ENCODE data around the gene SRSF3.

Gene SRSF3

DNA sequence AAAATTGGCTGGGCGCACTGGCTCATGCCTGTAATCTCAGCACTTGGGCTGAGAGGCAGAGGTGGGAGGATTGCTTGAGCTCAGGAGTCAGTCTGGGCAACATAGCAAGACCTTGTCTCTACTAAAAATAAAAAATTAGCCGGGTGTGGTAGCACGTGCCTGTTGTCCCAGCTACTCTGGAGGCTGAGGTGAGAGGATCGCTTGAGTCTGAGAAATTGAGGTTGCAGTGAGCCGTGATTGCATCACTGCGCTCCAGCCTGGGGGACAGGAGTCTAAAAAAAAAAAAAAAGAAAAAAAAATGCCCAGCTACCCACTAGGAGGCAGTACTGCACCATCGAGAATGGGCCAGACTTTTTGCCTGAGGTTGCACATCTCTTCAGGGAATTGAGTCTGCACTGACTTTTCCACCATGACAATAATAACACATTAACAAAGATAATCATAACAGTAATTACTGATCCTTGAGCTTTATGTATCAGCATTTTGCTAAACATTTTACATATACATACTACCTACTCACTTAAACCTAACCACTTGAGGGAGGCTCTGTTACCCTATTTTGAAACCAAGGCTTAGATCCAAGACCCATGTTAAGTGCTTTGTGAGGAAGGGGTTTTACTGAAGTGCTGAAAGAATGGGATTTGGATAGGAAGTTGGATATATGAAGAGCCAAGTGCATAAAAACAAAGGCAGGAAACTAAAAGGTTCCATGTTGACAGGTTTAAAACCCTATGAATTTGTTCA, 21.0 kb downstream of the SRSF3 start:
- DNase-seq (ENCODE audit: low read depth) = no peak
- H3K4me3 ChIP-seq (ENCODE audit: low read depth, low read length) = no peak overlapping the region

DNA sequence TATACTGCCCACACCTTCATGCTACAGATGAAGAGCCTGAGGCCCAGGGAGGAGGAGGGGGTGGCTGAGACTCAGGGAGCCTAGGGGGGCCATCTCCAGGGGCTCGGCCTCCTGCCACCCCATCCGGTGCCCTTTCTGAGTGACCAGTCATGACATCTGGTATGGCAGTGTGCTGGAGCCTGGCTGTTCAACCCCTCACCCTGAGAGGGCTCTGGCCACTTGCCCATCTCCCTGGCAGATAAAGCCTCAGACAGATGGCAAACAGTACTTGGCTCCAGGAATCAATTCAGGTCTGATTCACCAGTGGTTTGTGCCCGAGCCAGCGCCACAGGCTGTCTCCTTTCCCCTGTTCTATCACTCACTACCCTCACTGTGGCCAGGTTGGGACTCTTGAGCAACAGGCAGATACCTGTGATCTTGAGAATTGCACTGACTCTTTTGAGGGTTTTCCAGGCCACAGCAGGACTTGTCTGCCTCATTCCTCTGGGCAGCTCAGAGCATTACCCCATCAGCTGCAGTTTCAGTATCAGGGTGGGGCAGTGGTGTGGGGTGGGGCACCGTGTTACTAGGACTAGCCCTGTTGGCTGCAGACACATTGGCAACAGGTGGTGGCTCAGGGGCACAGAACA, 22.8 kb downstream of the SRSF3 start:
- no peak overlapping the region for H3K4me3 ChIP-seq (ENCODE audit: low read depth, low read length)
- DNase-seq (ENCODE audit: low read depth) = no peak

DNA sequence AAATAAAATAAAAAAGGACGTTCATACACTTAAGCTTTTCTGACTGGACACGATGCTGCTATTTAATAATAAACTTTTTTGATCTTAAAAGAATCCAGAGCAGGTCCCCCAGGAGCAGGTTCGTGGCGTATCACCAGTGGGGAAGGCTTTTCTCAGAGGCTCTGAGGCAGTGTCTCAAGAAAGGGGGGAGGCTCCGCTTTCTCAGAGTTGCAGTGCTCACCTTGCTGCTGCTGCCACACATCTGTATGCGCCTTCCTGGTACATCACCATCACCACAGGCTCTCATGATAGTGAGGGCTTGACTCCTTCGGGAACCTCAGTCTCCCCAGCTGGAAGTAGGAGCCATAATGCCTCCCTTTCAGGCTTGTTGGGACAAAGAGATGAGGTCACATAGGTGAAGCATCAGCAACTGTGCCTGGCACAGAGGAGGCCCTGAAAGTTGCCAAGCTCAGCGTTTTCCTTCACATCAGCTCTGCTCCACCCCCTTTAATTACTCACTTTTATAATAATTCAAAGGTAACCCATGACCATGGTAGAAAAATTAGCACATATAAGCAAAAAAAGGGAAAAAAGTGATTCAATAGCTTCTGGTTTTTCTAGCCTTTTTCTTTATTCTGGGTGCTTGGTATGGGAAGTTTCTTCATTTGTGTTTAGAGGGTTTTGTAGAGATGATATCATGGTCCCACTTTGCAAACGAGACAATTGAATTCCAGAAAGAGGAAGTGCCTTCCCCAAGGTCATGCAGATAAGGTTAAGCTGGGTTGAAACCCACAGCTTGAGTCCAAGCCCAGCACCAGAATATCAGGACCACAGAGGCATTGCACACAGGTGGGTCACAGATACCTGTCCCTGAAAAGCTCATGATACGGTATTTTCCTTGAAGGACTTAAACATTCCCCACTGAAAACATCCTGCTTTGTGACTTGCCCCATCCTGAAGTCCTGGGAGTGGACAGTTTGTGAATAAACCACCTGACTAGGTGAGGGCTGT, 24.5 kb downstream of the SRSF3 start:
- no peak overlapping the region for H3K4me3 ChIP-seq (ENCODE audit: low read depth, low read length)
- no peak for DNase-seq (ENCODE audit: low read depth)

DNA sequence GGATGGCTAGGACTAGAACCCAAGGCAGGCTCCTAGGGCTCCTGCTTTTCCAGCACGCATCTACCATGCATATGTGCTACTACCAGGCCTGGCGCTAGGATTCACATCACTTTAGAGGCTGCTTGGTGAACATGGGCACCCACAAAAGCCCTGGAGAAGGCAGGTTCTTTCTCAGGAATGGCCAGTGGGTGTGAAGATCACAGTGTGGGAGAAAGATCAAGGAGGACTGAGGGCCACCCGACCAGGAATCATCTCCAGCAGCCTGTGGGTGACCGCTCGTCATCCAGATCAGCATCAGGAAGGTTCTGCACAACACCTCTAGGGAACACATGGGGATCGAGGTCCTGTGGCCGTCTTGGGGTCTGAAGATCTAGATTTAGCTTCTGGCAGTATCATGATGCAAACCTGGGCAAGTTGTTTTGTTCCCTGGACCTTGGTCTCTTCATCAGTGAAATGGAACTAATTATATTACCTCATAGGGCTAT, 27.3 kb downstream of the SRSF3 start:
- no peak for DNase-seq (ENCODE audit: low read depth)
- no peak overlapping the region for H3K4me3 ChIP-seq (ENCODE audit: low read depth, low read length)

DNA sequence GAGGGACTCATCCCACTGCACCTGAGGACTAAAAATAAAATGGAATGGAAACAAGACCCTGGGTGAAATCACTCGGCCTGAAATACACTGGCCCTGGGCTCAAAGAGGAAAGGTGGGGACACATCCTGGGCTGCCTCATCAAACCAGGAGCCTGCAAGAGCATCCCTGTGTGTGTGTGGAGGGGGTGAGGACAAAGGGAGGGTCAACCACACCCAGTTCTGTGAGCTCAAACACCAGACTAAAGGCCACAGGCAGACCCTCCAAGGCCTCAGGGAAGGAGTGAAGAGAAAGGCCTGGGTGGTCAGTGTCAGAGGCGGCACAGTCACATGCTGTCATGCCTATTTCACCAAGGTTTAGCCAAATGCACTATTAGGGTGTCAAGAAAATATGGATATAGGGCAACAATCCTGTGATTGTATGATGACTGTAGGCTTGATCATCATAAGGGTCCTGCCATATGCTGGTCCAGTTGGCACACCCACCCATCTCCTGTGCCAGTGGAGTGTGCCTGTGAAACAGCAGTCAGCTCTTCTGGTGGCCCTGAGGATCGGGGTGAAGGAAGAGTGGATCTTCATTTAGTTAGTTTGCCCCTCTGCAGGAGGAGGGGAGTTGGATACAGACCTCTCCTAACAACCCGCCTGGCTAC, 28.9 kb downstream of the SRSF3 start:
- DNase-seq (ENCODE audit: low read depth) = no peak
- no peak overlapping the region for H3K4me3 ChIP-seq (ENCODE audit: low read depth, low read length)

DNA sequence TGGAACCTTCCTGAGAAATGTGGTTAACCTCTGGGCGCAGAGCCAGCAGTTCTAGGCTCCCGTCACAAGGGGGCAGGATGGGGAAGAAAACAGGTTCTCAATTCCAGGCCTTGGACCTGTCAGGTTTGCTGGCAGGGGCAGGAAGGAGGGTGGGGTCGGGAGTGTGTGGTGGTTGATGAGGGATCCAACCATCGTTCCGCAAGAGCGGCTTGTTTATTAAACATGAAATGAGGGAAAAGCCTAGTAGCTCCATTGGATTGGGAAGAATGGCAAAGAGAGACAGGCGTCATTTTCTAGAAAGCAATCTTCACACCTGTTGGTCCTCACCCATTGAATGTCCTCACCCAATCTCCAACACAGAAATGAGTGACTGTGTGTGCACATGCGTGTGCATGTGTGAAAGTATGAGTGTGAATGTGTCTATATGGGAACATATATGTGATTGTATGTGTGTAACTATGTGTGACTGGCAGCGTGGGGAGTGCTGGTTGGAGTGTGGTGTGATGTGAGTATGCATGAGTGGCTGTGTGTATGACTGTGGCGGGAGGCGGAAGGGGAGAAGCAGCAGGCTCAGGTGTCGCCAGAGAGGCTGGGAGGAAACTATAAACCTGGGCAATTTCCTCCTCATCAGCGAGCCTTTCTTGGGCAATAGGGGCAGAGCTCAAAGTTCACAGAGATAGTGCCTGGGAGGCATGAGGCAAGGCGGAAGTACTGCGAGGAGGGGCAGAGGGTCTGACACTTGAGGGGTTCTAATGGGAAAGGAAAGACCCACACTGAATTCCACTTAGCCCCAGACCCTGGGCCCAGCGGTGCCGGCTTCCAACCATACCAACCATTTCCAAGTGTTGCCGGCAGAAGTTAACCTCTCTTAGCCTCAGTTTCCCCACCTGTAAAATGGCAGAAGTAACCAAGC, 29.6 kb downstream of the SRSF3 start:
- no peak for DNase-seq (ENCODE audit: low read depth)
- H3K4me3 ChIP-seq (ENCODE audit: low read depth, low read length) = no peak overlapping the region

DNA sequence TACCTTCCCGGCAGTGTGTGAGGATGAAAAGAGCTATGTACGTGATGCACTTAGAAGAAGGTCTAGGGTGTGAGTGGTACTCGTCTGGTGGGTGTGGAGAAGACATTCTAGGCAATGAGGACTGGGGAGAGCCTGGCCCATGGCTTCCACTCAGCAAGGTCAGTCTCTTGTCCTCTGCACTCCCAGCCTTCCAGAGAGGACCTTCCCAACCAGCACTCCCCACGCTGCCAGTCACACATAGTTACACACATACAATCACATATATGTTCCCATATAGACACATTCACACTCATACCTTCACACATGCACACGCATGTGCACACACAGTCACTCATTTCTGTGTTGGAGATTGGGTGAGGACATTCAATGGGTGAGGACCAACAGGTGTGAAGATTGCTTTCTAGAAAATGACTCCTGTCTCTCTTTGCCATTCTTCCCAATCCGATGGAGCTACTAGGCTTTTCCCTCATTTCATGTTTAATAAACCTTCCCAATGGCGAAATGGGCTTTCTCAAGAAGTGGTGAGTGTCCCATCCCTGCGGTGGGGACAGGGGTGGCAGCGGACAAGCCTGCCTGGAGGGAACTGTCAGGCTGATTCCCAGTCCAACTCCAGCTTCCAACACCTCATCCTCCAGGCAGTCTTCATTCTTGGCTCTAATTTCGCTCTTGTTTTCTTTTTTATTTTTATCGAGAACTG, 30.4 kb downstream of the SRSF3 start:
- no peak for DNase-seq (ENCODE audit: low read depth)
- H3K4me3 ChIP-seq (ENCODE audit: low read depth, low read length) = peak overlapping the region; percentile 1

DNA sequence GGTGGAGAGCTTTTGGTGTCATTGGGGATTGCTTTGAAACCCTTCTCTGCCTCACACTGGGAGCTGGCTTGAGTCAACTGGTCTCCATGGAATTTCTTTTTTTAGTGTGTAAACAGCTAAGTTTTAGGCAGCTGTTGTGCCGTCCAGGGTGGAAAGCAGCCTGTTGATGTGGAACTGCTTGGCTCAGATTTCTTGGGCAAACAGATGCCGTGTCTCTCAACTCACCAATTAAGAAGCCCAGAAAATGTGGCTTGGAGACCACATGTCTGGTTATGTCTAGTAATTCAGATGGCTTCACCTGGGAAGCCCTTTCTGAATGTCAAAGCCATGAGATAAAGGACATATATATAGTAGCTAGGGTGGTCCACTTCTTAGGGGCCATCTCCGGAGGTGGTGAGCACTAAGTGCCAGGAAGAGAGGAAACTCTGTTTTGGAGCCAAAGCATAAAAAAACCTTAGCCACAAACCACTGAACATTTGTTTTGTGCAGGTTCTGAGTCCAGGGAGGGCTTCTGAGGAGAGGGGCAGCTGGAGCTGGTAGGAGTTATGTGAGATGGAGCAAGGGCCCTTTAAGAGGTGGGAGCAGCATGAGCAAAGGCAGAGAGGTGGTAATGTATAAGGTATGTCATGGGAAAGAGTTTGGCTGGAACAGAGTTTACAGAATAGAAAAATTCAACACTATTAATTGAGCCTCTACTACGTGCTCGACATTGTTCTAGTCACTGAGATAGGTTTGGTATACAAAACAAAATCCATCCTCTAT, 31.2 kb downstream of the SRSF3 start:
- H3K4me3 ChIP-seq (ENCODE audit: low read depth, low read length) = peak overlapping the region; percentile 6

DNA sequence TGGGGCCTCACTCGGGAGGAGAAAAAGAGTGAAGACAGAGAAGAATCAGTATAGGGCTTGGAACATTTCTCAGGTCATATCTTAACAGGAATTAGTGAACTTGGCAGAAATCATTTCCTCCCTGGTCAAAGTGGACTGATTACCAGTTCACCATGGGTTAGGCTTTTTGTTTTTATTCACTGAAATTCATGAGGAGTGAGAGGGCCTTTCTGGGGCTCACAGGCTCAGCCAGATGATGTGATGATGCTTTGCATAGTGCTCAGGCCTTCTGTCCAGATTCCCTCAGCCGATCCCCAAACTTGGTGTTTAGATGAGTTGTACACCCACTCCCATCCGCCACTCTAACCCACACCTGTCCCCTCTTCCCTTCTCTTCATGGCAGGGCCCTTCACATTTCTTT, 32.5 kb downstream of the SRSF3 start:
- no peak overlapping the region for H3K4me3 ChIP-seq (ENCODE audit: low read depth, low read length)
- DNase-seq (ENCODE audit: low read depth) = no peak

More for the DNA sequence above, 31.2 kb downstream of the SRSF3 start:
- peak; percentile 57 for DNase-seq (ENCODE audit: low read depth)

DNA sequence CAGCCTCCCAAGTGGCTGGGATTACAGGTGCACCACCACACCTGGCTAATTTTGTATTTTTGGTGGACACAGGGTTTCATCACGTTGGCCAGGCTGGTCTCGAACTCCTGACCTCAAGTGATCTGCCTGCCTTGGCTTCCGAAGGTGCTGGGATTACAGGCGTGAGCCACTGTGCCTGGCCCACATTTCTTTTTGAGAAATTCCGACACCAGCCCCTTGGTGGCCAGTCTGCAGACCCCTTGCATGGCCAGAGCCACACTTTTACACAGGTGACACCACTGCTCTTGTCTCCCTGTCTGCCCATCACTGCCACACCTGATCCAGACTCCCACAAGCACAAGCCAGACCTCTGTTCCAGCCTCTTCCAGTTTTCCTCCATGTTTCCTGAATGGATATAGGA, 33.0 kb downstream of the SRSF3 start:
- no peak for DNase-seq (ENCODE audit: low read depth)
- H3K4me3 ChIP-seq (ENCODE audit: low read depth, low read length) = no peak overlapping the region

DNA sequence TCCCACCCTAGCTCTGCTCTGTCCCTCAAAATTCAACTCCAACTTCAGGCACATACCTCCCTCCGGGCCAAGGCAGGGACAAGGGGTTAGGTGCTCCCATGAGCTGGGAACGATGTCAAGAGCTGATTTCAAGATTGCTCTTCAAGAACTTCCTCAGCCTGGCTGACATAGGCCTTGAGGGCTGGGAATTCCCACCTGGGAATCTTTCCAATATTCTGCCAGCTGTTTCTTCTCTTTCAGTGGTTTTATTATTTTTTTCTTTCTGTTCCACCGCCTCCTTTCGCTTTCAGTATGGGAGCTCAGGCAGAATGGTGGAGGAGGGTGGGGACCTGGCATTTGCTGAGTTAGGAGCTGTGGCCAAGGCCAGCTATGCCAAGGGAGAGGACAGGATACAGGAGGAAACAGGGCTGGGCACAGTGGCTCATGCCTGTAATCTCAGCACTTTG, 33.7 kb downstream of the SRSF3 start:
- DNase-seq (ENCODE audit: low read depth) = peak; percentile 48
- no peak overlapping the region for H3K4me3 ChIP-seq (ENCODE audit: low read depth, low read length)

DNA sequence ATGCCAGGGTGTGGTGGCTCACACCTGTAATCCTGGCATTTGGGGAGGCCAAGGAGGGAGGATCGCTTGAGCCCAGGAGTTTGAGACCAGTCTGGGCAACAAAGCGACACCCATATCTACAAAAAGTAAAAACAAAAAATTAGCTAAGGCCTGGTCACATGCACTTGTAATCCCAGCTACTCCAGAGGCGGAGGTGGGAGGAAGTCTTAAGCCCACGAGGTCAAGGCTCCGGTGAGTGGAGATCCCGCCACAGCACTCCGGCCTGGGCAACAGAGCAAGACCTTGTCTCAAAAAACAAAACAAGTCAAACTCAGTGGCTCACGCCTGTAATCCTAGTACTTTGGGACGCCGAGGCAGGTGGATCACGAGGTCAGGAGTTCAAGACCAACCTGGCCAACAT, 35.6 kb downstream of the SRSF3 start:
- DNase-seq (ENCODE audit: low read depth) = no peak

DNA sequence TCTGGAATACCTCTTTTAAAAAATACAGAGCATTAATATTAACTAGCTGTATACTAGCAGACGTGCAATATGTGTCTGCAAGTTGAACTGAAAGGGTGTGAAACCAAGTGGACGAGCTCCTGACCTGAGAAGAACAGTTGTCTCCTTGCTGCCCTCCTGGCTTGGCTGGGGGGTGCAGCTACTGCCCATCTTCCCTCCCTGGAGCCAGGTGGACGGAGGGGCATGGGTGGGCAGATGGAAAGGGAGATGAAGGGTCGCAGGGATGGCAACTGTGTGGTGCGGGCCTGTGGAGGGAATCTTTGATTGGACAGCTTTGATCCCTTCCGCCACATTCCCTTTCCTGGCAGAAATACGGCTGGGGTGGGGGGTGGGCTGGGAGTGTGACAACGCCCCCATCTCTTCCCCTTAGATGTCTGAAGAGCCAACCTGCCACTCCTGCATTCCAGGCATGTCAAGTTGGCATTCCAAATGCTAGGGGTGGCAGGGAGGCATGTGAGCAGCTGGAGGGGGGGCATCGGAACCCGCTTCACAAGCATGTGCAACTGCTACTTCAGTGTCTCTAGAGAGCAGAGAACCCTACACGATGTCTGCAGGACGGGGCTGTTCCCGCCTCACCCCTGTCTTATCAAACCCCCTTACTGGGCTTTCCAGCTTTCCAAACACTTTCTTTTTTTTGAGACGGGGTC, 37.3 kb downstream of the SRSF3 start:
- H3K4me3 ChIP-seq (ENCODE audit: low read depth, low read length) = no peak overlapping the region
- no peak for DNase-seq (ENCODE audit: low read depth)

More for the DNA sequence above, 35.6 kb downstream of the SRSF3 start:
- H3K4me3 ChIP-seq (ENCODE audit: low read depth, low read length) = no peak overlapping the region

DNA sequence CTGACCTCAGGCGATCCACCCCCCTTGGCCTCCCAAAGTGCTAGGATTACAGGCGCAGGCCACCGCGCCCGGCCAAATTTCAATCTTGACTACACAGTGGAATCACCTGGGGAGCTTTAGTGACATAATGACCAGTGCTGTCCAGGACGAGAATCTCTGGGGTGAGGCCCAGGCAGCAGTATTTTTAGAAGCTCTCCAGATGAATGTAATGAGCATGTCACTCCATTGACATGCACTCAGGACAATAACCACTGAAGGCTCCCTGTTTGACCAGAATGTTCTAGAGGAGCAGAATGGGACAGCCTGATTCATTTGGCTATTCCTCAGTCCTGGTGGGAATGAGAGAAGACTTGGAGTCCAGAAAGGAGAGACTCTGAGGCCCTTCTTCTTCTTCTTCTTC, 39.2 kb downstream of the SRSF3 start:
- DNase-seq (ENCODE audit: low read depth) = no peak
- H3K4me3 ChIP-seq (ENCODE audit: low read depth, low read length) = no peak overlapping the region

DNA sequence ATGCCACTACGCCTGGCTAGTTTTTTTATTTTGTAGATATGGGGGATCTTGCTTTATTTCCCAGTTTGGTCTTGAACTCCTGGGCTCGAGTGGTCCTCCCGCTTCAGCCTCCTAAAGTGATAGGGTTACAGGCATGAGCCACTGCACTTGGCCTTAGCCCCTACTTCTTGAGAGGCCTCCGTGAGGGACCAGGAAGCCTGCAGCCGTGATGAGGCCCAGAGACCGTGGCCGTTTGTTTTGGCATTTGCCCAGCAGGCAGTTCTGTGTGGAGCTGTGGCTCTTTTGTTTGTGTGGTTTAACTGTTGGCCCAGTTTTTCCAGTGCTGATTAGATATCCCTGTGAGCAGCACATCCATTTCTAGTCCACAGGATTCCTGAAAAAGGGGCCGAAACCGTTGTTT, 39.8 kb downstream of the SRSF3 start:
- no peak overlapping the region for H3K4me3 ChIP-seq (ENCODE audit: low read depth, low read length)
- DNase-seq (ENCODE audit: low read depth) = peak; percentile 74

DNA sequence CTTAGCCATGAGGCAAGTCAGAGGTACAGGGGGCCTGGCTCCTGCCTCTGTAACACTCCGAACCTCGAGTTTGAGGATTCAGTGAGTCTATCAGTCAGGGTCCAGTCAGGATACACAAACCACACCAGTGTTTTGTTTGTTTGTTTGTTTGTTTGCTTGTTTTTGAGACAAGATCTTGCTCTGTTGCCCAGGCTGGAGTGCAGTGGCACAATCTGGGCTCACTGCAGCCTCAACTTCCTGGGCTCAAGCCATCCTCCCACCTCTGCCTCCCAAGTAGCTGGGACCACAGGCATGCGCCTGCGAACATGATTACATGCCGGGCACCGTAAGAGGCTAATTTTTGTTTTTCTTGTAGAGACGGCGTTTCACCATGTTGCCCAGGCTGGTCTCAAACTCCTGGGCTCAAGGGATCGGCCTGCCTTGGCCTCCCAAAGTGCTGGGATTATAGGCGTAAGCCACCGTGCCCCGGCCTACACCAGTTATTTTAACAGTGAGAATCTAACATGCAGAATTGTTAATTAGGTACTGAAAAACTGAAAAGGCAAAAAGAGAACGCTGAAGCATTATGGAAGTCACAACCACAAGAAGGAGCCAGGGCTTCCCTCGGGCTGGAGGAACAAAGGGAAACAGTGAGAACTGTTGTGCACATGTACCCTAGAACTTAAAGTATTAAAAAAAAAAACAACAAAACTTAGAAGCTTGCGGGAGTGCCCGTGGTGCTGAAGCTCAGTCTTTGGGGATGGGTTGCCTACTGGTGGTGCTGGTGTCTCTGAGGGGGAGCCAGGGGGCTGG, 40.4 kb downstream of the SRSF3 start:
- H3K4me3 ChIP-seq (ENCODE audit: low read depth, low read length) = no peak overlapping the region

More for the DNA sequence above, 40.4 kb downstream of the SRSF3 start:
- no peak for DNase-seq (ENCODE audit: low read depth)
